ENCODE results near the gene MOG. TPM values are rescaled to one million over a fixed set of nuclear protein-coding genes. Genes with fewer than 3 reads are reported as not detected.

MOG gene
- total and polyA plus RNA-seq, 8 donors = not detected

DNA sequence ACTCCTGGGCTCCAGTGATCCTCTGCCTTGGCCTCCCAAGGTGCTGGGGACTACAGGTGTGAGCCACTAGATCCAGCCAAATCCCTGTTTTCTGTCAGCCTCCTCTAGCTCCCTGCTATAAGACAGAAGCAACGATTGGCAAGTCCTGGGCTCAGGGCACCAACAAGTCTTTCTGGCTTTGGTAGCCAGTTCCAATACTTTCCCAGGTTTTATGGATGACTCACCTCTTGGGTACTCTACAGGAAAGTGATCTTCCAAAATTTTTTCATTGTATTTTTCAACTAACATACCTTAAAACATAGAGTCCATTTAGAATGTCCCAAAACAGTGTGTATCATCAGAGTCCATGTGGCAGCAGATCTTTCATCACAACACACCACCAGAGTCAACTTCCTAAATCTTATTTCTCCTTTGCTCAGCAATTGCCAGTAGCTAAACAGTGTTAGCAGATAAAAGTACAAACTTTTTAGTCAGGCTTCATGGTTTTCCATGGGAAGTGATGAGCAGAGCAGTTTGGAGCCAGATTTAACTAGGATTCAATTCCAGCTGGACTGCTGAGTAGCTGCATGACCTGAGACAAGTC, 37.2 kb upstream of the MOG start:
- 66 to 80% methylated on average over 1 of the region's 1 CpG for WGBS, 2 donors
- no peaks in the 10 kb centered on the region for H3K9me3 ChIP-seq
- DNase-seq (no peak), ATAC-seq (no peak), FAIRE-seq (no peak)
- H3K4me1 ChIP-seq = no peaks in the 10 kb centered on the region
- intact Hi-C loops (cut with DNase I) = no loop called here
- TF ChIP-seq, protein P1, sequence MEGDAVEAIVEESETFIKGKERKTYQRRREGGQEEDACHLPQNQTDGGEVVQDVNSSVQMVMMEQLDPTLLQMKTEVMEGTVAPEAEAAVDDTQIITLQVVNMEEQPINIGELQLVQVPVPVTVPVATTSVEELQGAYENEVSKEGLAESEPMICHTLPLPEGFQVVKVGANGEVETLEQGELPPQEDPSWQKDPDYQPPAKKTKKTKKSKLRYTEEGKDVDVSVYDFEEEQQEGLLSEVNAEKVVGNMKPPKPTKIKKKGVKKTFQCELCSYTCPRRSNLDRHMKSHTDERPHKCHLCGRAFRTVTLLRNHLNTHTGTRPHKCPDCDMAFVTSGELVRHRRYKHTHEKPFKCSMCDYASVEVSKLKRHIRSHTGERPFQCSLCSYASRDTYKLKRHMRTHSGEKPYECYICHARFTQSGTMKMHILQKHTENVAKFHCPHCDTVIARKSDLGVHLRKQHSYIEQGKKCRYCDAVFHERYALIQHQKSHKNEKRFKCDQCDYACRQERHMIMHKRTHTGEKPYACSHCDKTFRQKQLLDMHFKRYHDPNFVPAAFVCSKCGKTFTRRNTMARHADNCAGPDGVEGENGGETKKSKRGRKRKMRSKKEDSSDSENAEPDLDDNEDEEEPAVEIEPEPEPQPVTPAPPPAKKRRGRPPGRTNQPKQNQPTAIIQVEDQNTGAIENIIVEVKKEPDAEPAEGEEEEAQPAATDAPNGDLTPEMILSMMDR (IDR thresholded peaks at IDR 0.05) = no peak
- no peaks in the 10 kb centered on the region for H3K27me3 ChIP-seq
- H3K27ac ChIP-seq = no peak overlapping the region
- no peaks in the 10 kb centered on the region for H3K36me3 ChIP-seq
- H3K4me3 ChIP-seq = no peak overlapping the region

DNA sequence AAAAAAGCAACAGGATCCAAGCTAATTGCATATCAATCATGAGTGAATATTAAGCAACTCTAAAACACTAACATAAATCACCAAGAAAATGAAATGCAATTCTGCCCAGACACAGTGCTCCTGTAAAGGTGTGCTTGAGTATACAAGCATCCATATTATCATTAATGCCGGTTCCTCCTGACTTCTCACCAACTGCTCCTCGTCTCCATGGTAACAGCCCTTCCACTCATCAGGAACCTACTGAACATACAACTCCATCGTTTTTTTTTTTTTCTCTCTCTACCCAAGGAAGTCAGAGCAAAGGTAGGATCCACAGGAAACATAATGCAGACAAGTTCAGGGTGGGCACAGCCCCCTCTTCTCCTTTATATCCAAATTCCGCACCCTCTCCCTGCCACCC, 36.3 kb upstream of the MOG start:
- DNase-seq (no peak), FAIRE-seq (no peak), ATAC-seq (no peak)
- no peak overlapping the region for H3K4me3 ChIP-seq
- no peaks in the 10 kb centered on the region for H3K9me3 ChIP-seq
- no peaks in the 10 kb centered on the region for H3K4me1 ChIP-seq
- no peaks in the 10 kb centered on the region for H3K27me3 ChIP-seq
- intact Hi-C loops (cut with DNase I) = no loop called here
- TF ChIP-seq, protein P1 (IDR thresholded peaks at IDR 0.05) = no peak
- no peak overlapping the region for H3K27ac ChIP-seq
- H3K36me3 ChIP-seq = no peaks in the 10 kb centered on the region
- WGBS, 2 donors = 66 to 69% methylated on average over 4 of the region's 4 CpGs

DNA sequence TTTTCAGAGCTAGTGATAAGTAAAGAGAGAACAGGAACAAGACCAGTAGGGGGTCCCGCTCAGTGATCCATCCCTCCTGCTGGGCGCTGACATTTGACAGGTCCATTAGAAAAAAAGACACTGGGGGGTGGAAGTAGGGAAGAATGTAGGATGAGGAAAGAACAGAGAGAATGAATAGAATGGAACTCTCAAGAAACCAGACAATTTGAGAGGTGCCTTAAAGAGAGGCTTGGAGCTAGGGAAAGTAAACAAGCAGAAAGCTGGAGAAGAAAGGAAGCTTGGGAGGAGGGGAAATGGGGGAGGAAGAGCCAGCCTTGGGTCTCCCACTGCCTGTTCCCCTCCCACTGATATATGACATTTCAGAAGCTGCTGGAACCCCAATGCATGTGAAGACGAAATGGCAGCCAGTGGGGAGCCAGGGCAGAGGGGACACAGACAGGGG, 32.4 kb upstream of the MOG start:
- 78 to 82% methylated on average over 3 of the region's 3 CpGs for WGBS, 2 donors
- intact Hi-C loops (cut with DNase I) = no loop called here
- no peak overlapping the region for H3K4me3 ChIP-seq
- peaks cover 0 to 7% (median 6%) of the 10 kb centered on the region in 3 donors for H3K4me1 ChIP-seq
- H3K27me3 ChIP-seq = no peaks in the 10 kb centered on the region
- H3K27ac ChIP-seq = no peak overlapping the region
- H3K9me3 ChIP-seq = no peaks in the 10 kb centered on the region
- no peaks in the 10 kb centered on the region for H3K36me3 ChIP-seq
- TF ChIP-seq, protein P1 (IDR thresholded peaks at IDR 0.05) = no peak
- no peak for ATAC-seq
- no peak for DNase-seq
- FAIRE-seq = no peak

DNA sequence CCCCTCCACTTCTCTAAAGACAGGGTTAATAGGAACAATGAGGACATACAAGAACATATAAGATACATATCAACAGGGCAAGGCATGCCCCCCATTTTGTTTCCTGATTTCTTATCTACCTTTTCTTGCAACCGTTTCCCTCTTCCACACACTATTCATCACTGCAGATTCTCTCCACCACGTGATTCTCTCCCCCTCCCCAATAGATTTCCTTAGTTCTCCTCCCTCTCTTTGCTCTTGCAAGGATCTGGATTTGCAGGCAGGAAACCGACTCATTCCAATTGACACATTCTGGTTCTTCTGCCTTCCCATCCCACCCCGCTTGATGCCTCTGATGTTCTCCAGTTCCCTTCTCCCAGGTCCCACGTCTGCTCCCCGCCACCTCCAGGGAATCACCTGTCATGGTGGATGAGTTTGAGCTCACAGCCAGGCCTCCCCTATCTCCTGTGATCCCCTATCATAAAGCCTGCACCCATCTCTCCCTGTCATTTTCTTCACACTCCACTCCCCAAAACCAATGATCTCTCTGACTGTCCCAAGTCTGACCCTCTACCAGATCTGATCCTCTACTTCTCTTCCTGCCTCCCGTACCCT, 31.5 kb upstream of the MOG start:
- H3K27ac ChIP-seq = no peak overlapping the region
- TF ChIP-seq, protein P1 (IDR thresholded peaks at IDR 0.05) = no peak
- H3K4me1 ChIP-seq = peaks cover 0 to 7% (median 6%) of the 10 kb centered on the region in 3 donors
- whole genome bisulfite sequencing, 2 donors = 55 to 62% methylated on average over 7 of the region's 7 CpGs
- no peaks in the 10 kb centered on the region for H3K9me3 ChIP-seq
- H3K36me3 ChIP-seq = no peaks in the 10 kb centered on the region
- no peak overlapping the region for H3K4me3 ChIP-seq
- FAIRE-seq (no peak), DNase-seq (no peak), ATAC-seq (no peak)
- intact Hi-C loops (cut with DNase I) = no loop called here
- no peaks in the 10 kb centered on the region for H3K27me3 ChIP-seq
